Breast epithelium (tissue), 4 donors: ENCODE results near the gene SLC25A28. TPM values are rescaled to one million over a fixed set of nuclear protein-coding genes. Genes with fewer than 3 reads are reported as not detected.

ENCODE experiments used
- DNase-seq, 2 donors: peaks; one replicate each; pipeline ENCODE4 v3.0.0-alpha.2; 2019; ENCODE audit warnings: low spot score in 2 of 2
- H3K27ac ChIP-seq, 2 donors: fragments of 200-600 bp; sonication (generic) in 1 of 2; one replicate each; pipeline ENCODE4 v1.5.1; 2016 to 2019; ENCODE audit warnings: mild to moderate bottlenecking in 1 of 2
- H3K27me3 ChIP-seq, 2 donors: fragments of 200-600 bp; sonication (generic) in 1 of 2; one replicate each; pipeline versions ENCODE4 v1.5.1 to v1.6.0; 2017 to 2019; ENCODE audit warnings: control low read depth in 1 of 2, mild to moderate bottlenecking in 1 of 2
- H3K36me3 ChIP-seq: fragments of 200-600 bp; one replicate; pipeline ENCODE4 v1.5.1; 2019
- H3K4me1 ChIP-seq, 2 donors: fragments of 200-600 bp; sonication (generic); one replicate each; pipeline ENCODE4 v1.5.1; 2016 to 2019; ENCODE audit warnings: control low read depth in 1 of 2
- H3K4me3 ChIP-seq, 3 donors: fragments of 200-600 bp; sonication (generic); 1 replicate in 2 of 3; 2 replicates in 1 of 3; pipeline ENCODE4 v1.5.1; 2016 to 2019; ENCODE audit warnings: mild to moderate bottlenecking in 3 of 3, moderate library complexity in 2 of 3
- H3K9me3 ChIP-seq, 2 donors: fragments of 200-600 bp; sonication (generic) in 1 of 2; one replicate each; pipeline ENCODE4 v1.5.1; 2016 to 2019; ENCODE audit warnings: control low read depth in 1 of 2
- POLR2A ChIP-seq: fragments of 450-650 bp; IDR thresholded peaks from one replicate; pipeline ENCODE4 v1.6.1; 2016; ENCODE audit warnings: antibody characterized with exemption, mild to moderate bottlenecking, moderate library complexity
- POLR2AphosphoS5 ChIP-seq, 3 donors: sonication (generic); formaldehyde crosslinking; IDR thresholded peaks; one replicate each; pipeline ENCODE4 v1.6.1; 2017; ENCODE audit warnings: antibody characterized with exemption in 3 of 3
- intact Hi-C: fragments of 100-400 bp; cut with DNase I; formaldehyde crosslinking; loops from one replicate; pipeline ENCODE4 v1.15.1; 2023; ENCODE audit warnings: low total_unique reads
- total RNA-seq, 3 donors: library from RNA; depleted of rRNA; stranded (reverse); fragments of >200 nt; gene quantifications; one replicate each; pipeline ENCODE4 v1.1.0, GENCODE V29; 2016
- TF ChIP-seq, protein P1 (sequence below), 3 donors: fragments of 450-650 bp; IDR thresholded peaks; one replicate each; pipeline ENCODE4 v1.5.1; 2016 to 2017; ENCODE audit warnings: antibody characterized with exemption in 3 of 3, mild to moderate bottlenecking in 3 of 3, moderate library complexity in 3 of 3

SLC25A28 gene
- total RNA-seq, 3 donors from 2014 or later, result 29.1 to 35.1 (median 33.1) TPM

DNA sequence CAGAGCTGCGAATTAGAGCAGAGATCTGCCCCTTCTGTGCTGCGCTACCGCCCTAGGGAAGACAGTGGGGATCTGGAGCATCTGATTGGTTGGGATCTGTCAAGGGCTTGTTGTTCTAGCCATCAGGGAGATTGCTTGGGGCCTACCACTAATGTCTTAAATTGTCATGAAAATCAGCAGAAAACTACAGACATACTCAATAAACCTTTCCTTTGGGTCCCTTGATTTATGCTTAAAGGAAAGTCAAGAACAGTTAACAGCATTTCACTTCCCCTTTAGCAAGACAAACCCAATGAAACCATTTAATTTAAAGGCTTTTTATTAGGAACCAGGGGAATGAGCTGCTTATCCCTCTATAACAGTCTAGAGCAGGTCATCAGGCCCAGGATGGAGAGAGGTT, 10.0 kb downstream of the SLC25A28 start:
- no peak for DNase-seq
- no peak for TF ChIP-seq POLR2A
- TF ChIP-seq, protein P1, sequence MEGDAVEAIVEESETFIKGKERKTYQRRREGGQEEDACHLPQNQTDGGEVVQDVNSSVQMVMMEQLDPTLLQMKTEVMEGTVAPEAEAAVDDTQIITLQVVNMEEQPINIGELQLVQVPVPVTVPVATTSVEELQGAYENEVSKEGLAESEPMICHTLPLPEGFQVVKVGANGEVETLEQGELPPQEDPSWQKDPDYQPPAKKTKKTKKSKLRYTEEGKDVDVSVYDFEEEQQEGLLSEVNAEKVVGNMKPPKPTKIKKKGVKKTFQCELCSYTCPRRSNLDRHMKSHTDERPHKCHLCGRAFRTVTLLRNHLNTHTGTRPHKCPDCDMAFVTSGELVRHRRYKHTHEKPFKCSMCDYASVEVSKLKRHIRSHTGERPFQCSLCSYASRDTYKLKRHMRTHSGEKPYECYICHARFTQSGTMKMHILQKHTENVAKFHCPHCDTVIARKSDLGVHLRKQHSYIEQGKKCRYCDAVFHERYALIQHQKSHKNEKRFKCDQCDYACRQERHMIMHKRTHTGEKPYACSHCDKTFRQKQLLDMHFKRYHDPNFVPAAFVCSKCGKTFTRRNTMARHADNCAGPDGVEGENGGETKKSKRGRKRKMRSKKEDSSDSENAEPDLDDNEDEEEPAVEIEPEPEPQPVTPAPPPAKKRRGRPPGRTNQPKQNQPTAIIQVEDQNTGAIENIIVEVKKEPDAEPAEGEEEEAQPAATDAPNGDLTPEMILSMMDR (IDR thresholded peaks at IDR 0.05), result no peak
- no peak for TF ChIP-seq POLR2AphosphoS5 (IDR thresholded peaks at IDR 0.05)
- H3K27ac ChIP-seq, result no peak overlapping the region
- H3K4me1 ChIP-seq, result no peaks in the 10 kb centered on the region
- no peaks in the 10 kb centered on the region for H3K27me3 ChIP-seq
- intact Hi-C loops, result loop anchor here (5.0 to 10.0 kb wide), 2 partner anchors 178 to 905 kb away; partner anchors contain the start of genes GOT1 and SEC31B
- H3K36me3 ChIP-seq, result peaks cover 6% of the 10 kb centered on the region
- H3K4me3 ChIP-seq, result no peak overlapping the region
- H3K9me3 ChIP-seq, result no peaks in the 10 kb centered on the region

DNA sequence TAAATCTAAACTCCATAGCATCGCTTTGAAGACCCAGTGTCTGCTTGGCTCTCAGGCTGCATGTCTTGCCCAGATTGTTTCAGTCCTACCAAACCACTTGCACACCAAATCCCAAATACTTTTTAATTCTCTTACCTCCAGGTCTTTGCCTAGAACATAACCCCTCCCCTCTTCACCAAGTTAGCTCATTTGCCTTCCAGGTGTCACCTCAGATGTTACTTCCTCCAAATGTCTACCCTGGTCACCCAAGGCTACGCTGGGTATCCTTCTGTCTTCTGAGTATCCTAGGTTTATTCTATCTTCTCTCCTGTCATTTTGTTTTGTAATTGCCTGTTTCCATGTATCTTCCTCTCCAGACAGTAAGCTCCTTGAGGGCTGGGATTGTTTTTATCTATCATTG, 11.1 kb downstream of the SLC25A28 start:
- TF ChIP-seq POLR2AphosphoS5 (IDR thresholded peaks at IDR 0.05) (no peak), POLR2A (no peak)
- TF ChIP-seq, protein P1 (IDR thresholded peaks at IDR 0.05), result no peak
- no peak overlapping the region for H3K27ac ChIP-seq
- no peak for DNase-seq
- intact Hi-C loops, result loop anchor here (10.0 kb wide), 1 partner anchor 1424 kb away; no protein-coding TSS in a partner anchor
- no peak overlapping the region for H3K4me3 ChIP-seq
- H3K9me3 ChIP-seq, result no peaks in the 10 kb centered on the region
- H3K27me3 ChIP-seq, result no peaks in the 10 kb centered on the region
- no peaks in the 10 kb centered on the region for H3K4me1 ChIP-seq
- H3K36me3 ChIP-seq, result peaks cover 6% of the 10 kb centered on the region

DNA sequence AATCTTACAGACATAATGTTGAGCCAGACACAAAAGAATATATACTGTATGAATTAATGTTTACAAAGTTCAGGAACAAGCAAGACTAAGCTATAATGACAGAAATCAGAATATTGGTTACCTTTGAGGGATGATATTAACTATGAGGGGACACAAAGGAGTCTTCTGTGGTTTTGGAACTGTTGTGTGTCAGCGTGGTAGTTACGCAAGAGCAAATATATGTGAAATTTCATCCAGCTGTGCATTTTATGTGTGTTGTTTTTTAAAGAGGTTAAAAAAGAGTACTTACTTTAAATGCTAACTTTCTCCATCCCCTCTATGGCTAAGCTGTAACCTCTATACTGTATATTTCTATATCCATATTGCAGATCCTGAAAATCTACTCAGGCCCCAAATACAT, 14.9 kb downstream of the SLC25A28 start:
- H3K36me3 ChIP-seq, result no peaks in the 10 kb centered on the region
- H3K4me1 ChIP-seq, result no peaks in the 10 kb centered on the region
- no peak overlapping the region for H3K27ac ChIP-seq
- no peaks in the 10 kb centered on the region for H3K27me3 ChIP-seq
- DNase-seq, result no peak
- H3K4me3 ChIP-seq, result no peak overlapping the region
- TF ChIP-seq POLR2AphosphoS5 (IDR thresholded peaks at IDR 0.05) (no peak), POLR2A (no peak)
- TF ChIP-seq, protein P1 (IDR thresholded peaks at IDR 0.05), result no peak
- intact Hi-C loops, result loop anchor here (10.0 kb wide), 1 partner anchor 1421 kb away; no protein-coding TSS in a partner anchor
- no peaks in the 10 kb centered on the region for H3K9me3 ChIP-seq

DNA sequence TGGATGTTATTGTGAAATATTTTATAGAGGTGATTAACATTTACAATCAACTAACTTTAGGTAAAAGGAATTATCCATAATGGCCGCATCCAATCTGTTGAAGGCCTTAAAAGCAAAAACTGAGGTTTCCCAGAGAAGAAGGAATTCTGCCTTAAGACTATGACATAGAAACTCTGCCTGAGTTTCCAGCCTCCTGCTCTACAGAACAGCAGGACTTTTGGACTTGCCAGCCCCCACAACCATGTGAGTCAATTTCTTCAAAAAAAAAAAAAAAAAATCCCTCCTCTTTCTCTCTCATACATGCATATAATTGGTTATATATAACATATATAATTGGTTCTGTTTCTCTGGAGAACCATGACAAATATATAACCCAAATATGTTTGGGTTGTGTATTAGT, 15.4 kb downstream of the SLC25A28 start:
- Histone ChIP-seq H3K27me3 (no peaks in the 10 kb centered on the region), H3K27ac (no peak overlapping the region), H3K4me1 (no peaks in the 10 kb centered on the region), H3K36me3 (no peaks in the 10 kb centered on the region), H3K9me3 (no peaks in the 10 kb centered on the region), H3K4me3 (no peak overlapping the region)
- intact Hi-C loops, result loop anchor here (10.0 kb wide), 1 partner anchor 1420 kb away; no protein-coding TSS in a partner anchor
- no peak for TF ChIP-seq POLR2A
- no peak for TF ChIP-seq POLR2AphosphoS5 (IDR thresholded peaks at IDR 0.05)
- TF ChIP-seq, protein P1 (IDR thresholded peaks at IDR 0.05), result no peak
- DNase-seq, result no peak

DNA sequence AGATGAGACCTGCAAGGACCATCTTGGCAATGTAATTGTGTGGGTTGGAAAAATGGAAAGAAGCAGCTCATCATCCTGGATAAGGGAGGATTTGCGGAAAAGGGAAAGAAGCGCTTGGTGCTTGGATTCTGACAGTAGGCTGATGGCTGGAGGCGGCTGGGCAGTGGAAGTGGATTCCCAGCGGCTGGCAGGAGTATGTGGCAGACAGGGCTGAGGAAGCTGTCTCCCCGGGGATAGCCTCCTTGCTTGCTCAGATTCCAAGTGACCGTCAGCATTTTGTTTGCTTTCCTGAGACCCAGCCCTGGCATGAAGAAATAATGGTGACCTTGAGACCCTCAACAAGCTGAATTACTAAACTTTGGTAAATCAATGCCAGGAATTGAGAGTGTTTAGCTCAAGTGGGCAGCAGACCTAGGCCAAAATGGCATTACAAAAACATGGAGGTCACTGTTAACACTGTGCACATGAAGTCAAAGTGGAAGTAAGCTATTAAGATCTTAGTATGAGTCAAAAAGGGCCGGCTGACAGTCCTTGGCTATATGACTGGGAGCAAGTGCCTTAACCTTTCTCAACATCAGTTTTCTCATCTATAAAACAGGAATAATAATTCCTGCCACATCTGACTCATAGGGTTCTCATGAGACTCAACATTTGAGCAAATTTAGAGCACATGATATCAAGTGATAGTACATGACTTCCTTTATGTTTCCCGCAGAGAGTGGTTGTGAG, 21.3 kb downstream of the SLC25A28 start:
- TF ChIP-seq, protein P1 (IDR thresholded peaks at IDR 0.05), result no peak
- TF ChIP-seq POLR2AphosphoS5 (IDR thresholded peaks at IDR 0.05), result no peak
- TF ChIP-seq POLR2A, result no peak
- intact Hi-C loops, result no loop called here
- no peaks in the 10 kb centered on the region for H3K9me3 ChIP-seq
- H3K27me3 ChIP-seq, result no peaks in the 10 kb centered on the region
- no peaks in the 10 kb centered on the region for H3K4me1 ChIP-seq
- no peak for DNase-seq
- no peaks in the 10 kb centered on the region for H3K36me3 ChIP-seq
- H3K4me3 ChIP-seq, result no peak overlapping the region
- H3K27ac ChIP-seq, result no peak overlapping the region
